Measurements from ENCODE around the gene ALLC.

The ALLC gene

DNA sequence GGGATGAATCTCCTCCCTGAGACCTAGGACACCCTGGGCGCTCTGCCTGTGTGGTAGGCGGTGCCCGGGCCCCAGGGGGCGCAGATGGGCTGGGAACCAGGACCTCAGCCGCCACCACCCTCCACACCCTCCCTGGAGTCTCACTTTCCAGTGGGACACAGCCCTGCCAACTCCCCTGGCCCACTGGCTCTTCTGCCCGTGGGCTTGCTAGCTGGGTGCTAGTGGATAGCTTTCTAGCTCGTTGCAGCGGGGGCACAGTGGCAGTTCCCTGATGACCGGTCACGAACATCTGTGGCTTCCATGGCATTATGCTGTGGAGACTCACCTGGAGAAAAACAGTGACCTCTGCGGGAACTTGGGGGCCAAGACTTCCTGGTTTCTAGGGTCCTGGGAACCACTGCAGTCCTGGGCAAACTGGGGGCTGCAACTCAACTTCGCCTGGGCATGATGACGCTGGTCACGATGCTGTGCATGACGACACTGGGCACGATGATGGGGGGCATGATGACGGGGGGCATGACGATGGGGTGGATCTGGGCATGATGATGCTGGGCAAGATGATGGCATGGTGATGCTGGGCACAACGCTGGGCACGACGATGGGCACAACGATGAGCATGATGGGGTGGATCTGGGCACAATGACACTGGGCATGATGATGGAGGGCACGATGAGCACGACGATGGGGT lies 31.0 kb upstream of the ALLC start:
- ChIA-PET CTCF (interaction anchor here (1.0 kb wide), 1 partner anchor 15 kb away, joined by 3 read pairs; no protein-coding TSS in a partner anchor), POLR2A (ENCODE audit: low non-redundant PET) (no interaction called here)
- TF ChIP-seq, protein P1, sequence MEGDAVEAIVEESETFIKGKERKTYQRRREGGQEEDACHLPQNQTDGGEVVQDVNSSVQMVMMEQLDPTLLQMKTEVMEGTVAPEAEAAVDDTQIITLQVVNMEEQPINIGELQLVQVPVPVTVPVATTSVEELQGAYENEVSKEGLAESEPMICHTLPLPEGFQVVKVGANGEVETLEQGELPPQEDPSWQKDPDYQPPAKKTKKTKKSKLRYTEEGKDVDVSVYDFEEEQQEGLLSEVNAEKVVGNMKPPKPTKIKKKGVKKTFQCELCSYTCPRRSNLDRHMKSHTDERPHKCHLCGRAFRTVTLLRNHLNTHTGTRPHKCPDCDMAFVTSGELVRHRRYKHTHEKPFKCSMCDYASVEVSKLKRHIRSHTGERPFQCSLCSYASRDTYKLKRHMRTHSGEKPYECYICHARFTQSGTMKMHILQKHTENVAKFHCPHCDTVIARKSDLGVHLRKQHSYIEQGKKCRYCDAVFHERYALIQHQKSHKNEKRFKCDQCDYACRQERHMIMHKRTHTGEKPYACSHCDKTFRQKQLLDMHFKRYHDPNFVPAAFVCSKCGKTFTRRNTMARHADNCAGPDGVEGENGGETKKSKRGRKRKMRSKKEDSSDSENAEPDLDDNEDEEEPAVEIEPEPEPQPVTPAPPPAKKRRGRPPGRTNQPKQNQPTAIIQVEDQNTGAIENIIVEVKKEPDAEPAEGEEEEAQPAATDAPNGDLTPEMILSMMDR (conservative IDR thresholded peaks at IDR 0.05; ENCODE audit: low read depth), result no peak
- no peak overlapping the region for H3K27ac ChIP-seq
- DNase-seq (ENCODE audit: low spot score), result no peak

- POLR2A ChIA-PET (ENCODE audit: low non-redundant PET), result no interaction called here
- CTCF ChIA-PET, result no interaction called here
- TF ChIP-seq, protein P1 (conservative IDR thresholded peaks at IDR 0.05; ENCODE audit: low read depth), result no peak
- H3K27ac ChIP-seq, result no peak overlapping the region
- no peak for DNase-seq (ENCODE audit: low spot score)
These were observed 30.4 kb upstream of the ALLC start for GRCh38 chr2:3627500-3628100.

- TF ChIP-seq, protein P1 (conservative IDR thresholded peaks at IDR 0.05; ENCODE audit: low read depth), result no peak
- CTCF ChIA-PET, result interaction anchor here (0.6 to 1.0 kb wide), 3 partner anchors 22 to 68 kb away, joined by 3 read pairs; no protein-coding TSS in a partner anchor
- peak overlapping the region; percentile 32; the same call in 1 of the 2 replicates for H3K27ac ChIP-seq
- POLR2A ChIA-PET (ENCODE audit: low non-redundant PET), result no interaction called here
- no peak for DNase-seq (ENCODE audit: low spot score)
These were observed 29.7 kb upstream of the ALLC start for GRCh38 chr2:3628241-3628679.

DNA sequence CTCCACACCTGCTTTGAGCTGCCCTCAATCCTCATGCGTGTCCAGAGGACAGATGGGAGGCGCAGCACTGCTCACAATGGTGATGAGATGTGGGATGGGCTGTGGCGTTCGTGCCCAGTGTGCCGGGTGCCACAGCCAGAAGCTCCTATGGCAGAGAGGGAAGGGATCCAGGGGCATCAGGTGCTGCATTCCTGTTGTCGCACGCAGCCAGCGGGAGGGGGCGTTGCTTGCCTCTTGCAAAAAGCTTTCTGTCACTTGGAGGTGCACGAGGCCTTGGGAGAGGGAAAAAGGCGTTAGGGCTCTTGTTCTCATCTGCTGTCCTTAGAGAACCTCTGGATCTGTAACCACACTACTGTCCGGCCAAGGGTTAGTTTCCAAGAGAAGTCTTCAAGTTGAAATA lies 29.2 kb upstream of the ALLC start:
- no peak for DNase-seq (ENCODE audit: low spot score)
- CTCF ChIA-PET, result interaction anchor here (0.6 to 1.0 kb wide), 3 partner anchors 21 to 69 kb away, joined by 3 read pairs; no protein-coding TSS in a partner anchor
- peak overlapping the region; percentile 32; the same call in 1 of the 2 replicates for H3K27ac ChIP-seq
- POLR2A ChIA-PET (ENCODE audit: low non-redundant PET), result no interaction called here
- TF ChIP-seq, protein P1 (conservative IDR thresholded peaks at IDR 0.05; ENCODE audit: low read depth), result no peak

DNA sequence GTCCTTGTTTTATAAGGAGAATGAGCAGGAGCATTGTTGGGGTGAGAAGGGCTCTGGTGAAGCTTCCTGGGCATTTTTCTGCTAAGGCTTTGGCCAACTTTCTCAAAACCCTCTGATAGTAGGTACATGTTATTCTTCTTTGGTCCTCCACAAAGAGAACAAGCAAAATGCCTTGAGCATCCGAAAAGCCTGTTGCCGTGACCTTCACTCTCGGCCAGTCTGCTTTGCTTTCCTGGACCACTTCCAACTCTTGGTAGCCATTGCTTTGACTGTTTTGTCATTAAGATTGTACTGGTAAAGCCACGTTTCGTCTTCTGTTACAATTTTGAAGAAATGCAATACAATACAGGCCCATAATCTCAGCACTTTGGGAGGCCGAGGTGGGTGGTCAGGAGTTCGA lies 27.4 kb upstream of the ALLC start:
- no peak overlapping the region; the same call in 1 of the 2 replicates for H3K27ac ChIP-seq
- ChIA-PET POLR2A (ENCODE audit: low non-redundant PET) (no interaction called here), CTCF (no interaction called here)
- no peak for DNase-seq (ENCODE audit: low spot score)
- TF ChIP-seq, protein P1 (conservative IDR thresholded peaks at IDR 0.05; ENCODE audit: low read depth), result no peak

DNA sequence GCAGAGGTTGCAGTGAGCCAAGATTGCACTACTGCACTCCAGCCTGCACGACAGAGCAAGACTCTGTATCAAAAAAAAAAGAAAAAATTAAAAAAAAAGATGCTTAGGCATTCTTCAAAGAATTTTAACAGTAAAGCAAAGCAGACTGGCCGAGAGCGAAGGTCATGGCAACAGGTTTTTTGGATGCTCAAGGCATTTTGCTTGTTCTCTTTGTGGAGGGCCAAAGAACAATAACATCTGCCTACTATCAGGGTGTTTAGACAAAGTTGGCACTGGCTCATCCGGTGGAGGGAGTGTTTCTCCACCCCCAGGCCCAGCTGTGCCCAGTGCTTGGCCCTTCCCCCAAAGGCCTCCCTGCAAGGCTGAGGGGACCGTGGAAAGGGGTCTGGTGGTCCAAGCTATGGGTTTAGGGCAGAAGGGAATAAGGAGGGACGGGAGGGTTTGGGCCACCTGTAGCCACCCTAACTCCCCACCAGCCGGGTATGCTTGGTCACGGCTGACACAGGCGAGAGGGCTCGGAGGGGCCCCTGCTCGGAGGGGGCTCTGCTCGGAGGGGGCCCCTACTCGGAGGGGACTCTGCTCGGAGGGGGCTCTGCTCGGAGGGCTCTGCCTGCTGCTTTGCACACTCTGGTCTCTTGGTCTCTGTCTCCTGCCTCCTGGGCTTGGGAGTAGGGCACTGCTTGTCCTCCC lies 26.7 kb upstream of the ALLC start:
- POLR2A ChIA-PET (ENCODE audit: low non-redundant PET), result no interaction called here
- no peak for DNase-seq (ENCODE audit: low spot score)
- peak overlapping the region; percentile 94 for H3K27ac ChIP-seq

More for the DNA sequence above, 26.7 kb upstream of the ALLC start:
- CTCF ChIA-PET, result no interaction called here
- TF ChIP-seq, protein P1 (conservative IDR thresholded peaks at IDR 0.05; ENCODE audit: low read depth), result no peak
